Stimulated activated CD8-positive, alpha-beta memory T cell treated with anti-CD3 and anti-CD28 coated beads, Interleukin-15, amount 100 ng/mL, for 4 hours (primary cell): Measurements from ENCODE around the gene C4B.
A peak's percentile ranks its signal among the peaks of the same experiment; 100 is the strongest.
"Not testable (repeated sequence)": the region's sequence is repeated elsewhere in the genome, so short reads cannot be mapped to it uniquely, and the experiment has no call there.

ENCODE experiments used
- DNase-seq, 2 donors: peaks; one replicate each; pipeline ENCODE4 v3.0.0-alpha.2; 2020; ENCODE audit warnings: low read depth in 2 of 2

C4B gene

DNA sequence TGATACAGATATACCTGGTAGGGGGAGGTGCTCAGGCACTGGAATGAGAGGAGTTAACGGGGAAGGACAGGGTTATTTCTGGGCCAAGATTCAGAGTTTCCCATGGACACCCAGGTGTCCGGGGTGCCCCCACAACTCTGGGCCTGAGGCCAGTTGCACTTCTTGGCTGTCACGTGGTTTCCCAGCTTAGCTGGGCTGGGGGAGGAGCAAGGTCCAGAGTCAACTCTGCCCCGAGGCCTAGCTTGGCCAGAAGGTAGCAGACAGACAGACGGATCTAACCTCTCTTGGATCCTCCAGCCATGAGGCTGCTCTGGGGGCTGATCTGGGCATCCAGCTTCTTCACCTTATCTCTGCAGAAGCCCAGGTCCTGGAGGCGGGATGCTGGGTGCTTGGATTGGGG lies at the start of gene C4B:
TSS of gene C4B (plus strand) at position 249 of the 400 bp plus-strand sequence. CDS start at position 300, 51 bp downstream.
- not testable (repeated sequence) for DNase-seq

DNA sequence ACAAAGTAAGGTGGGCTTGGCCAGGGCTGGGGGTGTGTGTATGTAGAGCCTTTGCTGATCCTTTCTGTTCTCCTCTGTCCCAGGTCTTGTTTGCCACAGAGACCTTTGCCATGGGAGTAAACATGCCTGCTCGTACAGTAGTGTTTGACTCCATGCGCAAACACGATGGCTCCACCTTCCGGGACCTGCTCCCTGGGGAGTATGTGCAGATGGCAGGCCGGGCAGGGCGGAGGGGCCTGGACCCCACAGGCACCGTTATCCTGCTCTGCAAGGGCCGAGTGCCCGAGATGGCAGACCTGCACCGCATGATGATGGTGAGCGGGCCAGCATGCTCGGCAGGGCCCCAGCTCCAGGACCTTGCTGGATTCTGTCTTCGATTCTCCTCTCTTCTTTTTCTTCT lies 48.9 kb upstream of the C4B start:
- no peak for DNase-seq

DNA sequence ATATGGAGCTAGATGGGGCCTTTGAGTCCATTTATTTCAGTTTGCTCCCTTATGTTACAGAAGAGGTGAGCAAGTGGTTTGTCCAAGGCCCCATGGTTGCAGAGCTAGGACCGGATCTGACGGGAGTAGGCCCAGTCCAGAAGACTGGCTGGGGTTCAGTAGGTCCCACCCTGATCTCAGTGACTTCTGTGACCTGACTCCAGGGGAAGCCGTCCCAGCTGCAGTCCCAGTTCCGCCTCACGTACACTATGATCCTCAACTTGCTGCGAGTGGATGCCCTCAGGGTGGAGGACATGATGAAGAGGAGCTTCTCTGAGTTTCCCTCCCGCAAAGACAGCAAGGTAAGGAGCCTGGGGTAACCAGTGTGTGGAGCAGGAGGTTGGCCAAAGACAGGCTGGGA lies 48.1 kb upstream of the C4B start:
- no peak for DNase-seq

DNA sequence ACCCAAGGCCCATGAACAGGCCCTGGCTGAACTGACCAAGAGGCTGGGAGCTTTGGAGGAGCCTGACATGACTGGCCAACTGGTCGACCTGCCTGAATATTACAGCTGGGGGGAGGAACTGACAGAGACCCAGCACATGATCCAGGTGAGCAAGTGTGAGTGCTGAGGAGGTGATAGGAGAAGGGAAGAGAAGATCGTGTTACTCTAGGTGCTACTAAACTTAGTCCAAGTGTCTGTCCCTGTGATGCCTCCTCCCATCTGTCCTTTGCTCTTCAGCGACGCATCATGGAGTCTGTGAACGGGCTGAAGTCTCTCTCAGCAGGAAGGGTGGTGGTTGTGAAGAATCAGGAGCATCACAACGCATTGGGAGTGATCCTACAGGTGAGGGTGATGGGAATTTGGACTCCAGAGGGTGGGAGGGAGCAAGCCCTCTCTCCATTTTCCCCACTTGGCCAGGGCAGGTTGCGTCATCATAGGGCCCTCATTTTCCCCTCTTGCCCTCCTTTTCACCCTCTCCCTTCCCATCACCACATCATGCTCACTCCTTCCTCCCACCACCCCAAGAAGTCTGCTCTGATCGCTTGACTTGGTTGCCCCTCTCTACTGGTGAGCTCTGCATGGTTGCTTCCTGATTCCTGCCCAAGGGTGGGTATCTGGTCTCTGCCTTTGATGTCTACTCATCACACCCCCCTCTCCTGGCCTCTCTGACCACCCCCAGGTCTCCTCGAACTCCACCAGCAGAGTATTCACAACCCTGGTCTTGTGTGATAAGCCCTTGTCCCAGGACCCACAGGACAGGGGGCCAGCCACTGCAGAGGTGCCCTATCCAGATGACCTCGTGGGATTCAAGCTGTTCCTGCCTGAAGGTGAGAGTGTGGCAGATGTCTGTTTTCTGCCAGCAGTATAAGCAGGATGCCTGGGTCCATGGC lies 47.3 kb upstream of the C4B start:
- DNase-seq: no peak

DNA sequence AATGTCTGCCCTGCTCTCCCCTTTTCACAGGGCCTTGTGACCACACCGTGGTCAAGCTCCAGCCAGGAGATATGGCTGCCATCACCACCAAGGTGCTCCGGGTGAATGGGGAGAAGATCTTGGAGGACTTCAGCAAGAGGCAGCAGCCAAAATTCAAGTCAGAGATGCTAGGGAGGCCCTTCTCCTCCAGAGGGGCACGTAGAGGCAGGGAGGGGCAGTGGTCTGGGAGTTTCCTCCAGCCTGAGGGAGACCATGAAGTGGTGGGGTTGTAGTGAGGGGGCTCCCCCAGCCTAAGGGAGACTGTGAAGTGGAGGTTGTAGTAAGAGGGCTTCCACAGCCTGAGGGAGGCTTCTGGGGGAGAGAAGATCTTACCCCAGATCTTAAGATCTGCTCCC lies 46.7 kb upstream of the C4B start:
- no peak for DNase-seq

DNA sequence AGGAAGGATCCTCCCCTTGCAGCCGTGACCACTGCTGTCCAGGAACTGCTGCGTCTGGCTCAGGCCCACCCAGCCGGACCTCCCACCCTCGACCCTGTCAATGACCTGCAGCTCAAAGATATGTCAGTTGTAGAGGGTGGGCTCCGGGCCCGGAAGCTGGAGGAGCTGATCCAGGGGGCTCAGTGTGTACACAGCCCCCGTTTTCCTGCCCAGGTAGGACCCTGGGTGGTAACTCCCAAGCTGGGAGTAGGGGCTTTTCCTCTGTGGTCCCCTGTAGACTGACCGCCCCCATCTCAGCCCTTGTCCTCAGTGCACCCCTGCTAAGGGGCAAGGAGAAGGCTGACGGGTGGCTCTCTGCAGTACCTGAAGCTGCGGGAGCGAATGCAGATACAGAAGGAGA lies 46.3 kb upstream of the C4B start:
- DNase-seq: no peak

DNA sequence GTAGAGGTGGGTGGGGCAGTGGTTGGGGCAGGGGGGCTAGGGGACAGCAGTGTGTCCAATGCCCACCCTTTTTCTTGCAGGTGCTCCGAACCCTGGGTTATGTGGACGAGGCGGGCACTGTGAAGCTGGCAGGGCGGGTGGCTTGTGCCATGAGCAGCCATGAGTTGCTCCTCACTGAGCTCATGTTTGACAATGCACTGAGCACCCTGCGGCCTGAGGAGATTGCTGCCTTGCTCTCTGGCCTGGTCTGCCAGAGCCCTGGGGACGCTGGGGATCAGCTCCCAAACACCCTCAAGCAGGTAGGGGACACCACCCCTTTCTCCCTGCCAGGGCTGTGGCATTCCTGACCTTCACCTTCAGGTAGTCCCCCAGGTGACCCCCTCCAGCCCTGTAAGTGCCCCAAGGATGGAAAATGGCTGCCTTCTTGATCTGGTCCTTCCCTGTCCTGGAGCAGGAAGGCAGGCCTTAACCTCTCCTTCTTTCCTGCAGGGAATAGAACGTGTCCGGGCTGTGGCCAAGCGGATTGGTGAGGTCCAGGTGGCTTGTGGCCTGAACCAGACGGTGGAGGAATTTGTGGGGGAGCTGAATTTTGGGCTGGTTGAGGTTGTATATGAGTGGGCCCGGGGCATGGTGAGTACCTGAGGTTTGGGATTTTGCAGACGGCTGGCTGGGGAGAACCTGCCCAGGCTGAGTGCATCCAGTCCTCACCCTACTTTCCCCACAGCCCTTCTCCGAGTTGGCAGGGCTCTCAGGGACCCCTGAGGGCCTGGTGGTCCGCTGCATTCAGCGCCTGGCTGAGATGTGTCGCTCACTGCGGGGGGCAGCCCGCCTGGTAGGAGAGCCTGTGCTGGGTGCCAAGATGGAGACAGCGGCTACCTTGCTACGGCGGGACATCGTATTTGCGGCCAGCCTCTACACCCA lies 45.5 kb upstream of the C4B start:
- DNase-seq: no peak

DNA sequence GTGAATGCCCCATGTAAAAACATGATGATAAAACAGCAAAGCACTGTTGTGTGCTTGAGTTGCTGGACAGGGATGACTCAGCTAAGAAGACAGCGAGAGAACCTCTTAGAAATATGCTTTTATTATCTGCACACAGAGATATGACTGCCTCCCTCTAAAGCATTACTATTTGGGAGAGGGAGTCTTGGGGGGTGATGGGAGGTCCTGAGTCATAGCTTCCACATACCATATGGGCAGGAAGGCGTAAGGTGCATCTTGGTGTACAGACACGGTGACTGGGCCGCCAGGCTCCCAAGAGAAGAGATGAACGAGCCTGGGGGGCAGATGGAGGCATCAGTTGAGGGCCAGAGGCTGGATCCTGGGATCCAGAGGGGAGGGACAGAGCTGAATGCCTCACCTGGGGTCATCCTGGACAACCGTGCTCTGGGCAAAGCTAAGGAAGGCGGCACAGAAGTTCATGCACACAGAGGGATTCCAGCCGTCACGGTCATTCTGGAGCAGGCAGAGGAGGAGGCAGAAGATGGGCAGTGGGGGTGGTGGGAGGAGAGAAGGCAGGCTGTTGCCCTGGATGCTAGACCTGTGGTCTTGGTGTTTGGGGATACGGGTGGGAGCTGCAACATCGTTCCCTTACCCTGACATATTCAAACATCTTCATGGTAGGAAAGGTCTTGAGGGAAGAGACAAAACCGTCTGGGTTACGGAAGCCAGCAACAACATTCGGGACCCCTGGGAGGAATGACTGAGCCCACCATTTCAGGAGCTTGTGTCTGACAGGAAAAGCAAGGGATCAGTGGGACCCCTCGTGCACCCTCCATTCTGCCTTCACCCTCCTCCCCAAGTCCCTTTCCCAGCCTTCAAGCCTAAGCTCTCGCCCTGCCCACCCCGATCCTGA lies 44.6 kb upstream of the C4B start:
- DNase-seq: no peak

DNA sequence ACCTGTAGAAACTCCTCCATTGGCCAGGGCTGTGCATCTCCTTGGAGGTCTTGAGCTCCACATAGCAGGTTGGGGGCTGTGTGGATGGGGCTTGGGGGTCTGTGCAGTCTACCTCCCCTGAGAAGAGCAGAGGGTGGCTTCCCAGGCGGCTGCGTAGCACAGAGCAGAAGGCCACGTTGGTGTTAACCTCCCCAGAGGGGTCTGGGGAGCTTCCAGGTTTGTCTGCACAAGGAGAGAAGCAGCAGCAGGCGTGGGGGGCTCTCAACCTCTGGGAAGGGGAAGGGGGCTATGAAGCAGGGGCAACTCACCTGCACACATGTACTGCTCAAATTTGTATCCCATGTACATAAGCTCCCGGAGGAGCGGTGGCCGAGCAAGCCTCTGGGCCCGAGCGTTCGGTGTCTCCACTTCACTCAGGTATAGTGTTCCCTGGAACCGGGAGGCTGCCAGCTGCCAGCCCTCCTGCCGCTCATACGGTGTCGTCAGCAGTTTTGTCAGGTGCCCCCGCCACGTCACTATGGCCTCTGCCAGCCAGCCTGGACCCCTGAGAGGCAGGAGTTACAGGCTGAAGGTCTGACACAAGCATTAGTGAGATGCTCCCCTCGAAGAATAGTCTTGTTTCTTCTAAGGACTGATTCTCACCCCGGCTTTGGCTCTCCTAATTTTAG lies 43.9 kb upstream of the C4B start:
- DNase-seq: no peak

DNA sequence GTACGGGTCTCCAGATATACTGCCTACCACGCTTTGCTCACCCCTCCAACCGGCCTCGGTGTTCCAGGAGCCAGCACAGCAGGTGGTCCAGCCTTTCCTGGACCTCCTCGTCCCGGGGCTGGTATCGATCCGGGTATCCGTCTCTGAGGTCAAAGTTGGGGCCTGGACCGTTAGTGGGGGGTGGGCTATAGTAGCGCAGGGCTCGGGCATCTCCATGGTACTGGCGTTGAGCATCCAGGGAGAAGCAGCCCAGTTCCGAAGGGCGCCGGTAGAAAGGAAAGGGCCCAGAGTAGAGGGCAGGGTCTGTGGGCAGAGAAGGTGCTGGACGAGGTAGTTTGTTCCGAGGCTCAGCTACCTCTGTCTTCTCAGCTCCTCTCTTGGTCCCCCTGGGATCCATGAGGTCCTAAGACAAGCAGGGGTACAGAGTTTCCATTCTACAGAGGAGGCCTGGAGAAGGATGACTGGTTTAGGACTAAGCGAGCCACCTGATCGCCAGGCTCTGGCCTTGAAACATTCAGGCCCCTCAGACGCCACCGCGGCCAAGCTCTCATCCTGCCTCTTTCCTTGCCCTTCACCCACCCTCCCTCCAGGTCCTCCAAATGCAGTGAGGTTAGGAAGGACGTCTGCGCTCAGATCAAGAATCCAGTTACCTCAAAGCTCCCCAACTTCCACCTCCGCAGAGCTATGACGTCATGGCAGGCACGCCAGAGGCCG lies 43.2 kb upstream of the C4B start:
- no peak for DNase-seq

DNA sequence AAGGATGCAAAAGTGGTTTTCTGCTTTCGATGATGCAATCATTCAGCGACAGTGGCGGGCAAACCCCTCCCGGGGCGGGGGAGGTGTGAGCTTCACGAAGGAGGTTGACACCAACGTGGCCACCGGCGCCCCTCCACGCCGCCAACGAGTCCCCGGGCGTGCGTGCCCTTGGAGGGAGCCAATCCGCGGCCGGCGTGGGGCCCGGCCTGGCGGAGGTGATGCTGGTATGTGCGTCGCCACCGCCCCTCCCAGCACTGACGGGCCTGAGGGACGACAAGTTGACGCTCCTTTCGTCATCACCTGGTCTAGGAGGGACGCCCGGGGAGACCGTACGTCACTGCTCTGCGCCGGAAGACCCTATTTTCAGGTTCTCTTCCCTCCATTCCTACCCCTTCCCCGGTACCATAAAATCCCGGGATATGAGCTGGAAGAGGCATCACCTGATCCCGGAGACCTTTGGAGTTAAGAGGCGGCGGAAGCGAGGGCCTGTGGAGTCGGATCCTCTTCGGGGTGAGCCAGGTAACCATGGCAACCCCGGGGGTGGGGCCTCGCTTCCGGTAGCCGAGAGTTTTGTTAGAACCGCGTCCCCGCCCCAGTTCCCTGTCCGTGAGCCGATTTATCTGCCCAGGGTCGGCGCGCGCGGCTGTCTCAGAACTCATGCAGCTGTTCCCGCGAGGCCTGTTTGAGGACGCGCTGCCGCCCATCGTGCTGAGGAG lies 42.4 kb upstream of the C4B start, which contains the start of gene DXO:
TSS of gene DXO (minus strand) at position 146 of the 716 bp plus-strand sequence. CDS start 463 bp downstream, outside the sequence.
- peak; percentile 96 to 98 for DNase-seq

DNA sequence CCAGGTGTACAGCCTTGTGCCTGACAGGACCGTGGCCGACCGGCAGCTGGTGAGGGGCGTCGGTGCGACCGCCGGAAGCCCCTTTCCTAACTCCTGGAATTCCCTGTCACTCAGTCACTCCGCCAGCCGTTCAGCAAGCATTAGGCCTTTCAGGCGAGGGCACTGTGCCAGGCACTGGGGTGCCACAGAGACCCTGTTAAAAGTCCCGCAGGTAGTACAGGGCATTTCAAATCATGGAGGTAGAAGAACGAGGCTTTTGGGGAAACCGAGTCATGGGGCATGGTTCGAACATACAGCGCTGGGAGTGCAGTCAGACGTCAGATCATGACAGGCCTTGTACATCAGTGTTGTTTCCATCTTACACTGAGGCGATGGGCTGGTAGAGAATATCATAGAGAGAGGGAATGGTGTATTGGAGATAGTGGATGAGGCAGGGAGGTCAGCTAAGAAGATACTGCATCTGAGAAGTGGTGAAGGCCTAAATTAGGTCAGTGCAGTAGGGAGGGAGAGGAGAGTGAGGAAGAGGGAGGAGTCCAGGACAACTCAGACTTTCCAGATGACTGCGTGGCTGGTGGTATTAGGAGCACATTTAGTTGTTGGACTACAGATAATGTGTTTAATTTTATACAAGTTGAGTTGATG lies 41.8 kb upstream of the C4B start:
- no peak for DNase-seq

DNA sequence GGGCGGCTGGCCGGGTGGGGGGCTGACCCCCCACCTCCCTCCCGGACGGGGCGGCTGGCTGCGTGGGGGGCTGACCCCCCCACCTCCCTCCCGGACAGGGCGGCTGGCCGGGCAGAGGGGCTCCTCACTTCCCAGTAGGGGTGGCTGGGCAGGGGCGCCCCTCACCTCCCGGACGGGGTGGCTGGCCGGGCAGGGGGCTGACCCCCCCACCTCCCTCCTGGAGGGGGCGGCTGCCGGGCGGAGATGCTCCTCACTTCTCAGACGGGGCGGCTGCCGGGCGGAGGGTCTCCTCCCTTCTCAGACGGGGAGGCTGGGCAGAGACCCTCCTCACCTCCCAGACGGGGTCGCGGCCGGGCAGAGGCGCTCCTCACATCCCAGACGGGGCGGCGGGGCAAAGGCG lies 38.5 kb upstream of the C4B start:
- DNase-seq: not testable (repeated sequence)

DNA sequence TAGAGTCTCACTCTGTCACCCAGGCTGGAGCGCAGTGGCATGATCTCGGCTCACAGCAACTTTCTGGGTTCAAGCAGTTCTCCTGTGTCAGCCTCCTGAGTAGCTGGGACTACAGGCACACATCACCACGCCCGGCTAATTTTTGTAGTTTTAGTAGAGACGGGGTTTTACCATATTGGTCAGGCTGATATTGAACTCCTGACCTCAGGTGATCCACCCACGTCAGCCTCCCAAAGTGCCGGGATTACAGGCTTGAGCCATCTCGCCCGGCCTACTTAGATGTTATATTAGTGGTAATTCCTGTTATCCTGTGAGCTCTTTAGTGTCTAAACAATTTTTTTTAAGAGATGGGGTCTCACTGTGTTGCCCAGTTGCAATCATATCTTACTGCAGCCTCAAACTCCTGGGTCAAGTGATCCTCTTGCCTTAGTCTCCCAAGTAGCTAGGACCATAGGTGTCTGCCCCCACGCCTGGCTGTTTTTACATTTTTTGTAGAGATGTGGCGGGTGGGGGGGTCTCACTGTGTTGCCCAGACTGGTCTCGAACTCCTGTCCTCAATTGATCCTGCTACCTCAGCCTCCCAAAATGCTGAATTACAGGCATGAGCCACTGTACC lies 36.7 kb upstream of the C4B start:
- no peak for DNase-seq

DNA sequence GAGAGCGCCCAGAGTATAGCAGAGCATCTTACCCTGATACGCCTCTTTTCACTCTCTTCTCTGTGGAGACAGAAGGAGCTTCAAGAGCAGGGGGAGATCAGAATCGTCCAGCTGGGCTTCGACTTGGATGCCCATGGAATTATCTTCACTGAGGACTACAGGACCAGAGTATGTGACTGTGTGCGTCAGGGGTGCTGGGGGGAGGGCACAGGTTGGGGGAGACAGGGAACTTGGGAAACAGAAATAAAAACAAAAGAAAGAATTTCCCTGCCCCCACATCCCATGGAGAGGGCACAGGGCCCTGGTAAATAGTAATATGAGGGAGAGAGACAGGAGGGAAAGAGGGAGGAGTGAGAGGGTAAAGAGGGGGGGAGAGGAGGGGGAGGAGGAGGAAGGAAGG lies 35.8 kb upstream of the C4B start:
- DNase-seq: no peak

DNA sequence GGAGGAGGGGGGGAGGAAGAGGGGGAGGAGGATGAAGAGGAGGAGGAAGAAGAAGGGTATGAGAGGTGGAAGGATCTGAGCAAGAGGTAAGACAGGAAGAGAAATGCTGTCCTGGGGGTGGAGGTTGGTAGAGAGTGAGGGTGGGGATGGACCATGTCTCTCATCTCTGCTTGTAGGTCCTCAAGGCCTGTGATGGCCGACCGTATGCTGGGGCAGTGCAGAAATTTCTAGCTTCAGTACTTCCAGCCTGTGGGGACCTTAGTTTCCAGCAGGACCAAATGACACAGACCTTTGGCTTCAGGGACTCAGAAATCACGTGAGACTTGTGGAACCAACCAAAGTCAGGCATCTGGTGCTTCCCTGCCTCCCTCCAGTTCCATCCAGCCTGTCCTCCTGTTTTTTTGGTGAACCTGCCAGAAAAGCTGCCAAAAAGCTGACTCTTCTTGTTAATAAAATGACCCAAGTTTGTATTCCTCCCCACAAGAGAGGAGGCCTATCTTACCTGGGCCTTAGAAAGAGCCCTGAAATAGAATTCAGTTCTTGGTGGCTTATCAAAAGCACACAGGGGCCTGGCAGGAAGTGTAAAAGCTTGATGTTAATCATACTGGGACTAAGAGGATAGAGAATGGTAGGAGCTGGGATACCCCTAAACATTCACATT lies 35.2 kb upstream of the C4B start:
- no peak for DNase-seq

DNA sequence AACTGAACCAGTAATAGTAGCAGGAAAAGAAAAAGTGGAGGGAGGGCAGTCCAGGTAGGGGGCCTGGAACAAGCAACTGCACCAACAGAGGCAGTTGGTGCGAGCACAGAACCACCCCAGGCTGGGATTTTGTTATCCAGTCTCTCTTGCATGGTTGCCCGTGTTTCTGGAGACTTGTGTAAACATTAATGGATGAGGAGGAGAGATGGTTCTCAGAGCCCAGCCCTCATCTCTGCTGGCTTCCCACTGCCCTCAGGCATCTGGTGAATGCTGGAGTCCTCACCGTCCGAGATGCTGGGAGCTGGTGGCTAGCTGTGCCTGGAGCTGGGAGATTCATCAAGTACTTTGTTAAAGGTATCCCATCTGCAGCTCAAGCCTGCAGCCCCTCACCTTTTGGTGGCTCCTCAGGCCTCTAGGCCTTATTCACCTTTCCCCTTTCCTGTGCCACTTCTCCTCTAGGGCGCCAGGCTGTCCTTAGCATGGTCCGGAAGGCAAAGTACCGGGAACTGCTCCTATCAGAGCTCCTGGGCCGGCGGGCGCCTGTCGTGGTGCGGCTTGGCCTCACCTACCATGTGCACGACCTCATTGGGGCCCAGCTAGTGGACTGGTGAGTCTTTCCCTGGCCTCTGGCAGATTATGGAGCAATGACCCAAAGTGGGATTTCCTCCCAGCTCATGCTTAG lies 34.3 kb upstream of the C4B start:
- not testable (repeated sequence) for DNase-seq
